ENCODE measurements around the gene DRP2.

DNA sequence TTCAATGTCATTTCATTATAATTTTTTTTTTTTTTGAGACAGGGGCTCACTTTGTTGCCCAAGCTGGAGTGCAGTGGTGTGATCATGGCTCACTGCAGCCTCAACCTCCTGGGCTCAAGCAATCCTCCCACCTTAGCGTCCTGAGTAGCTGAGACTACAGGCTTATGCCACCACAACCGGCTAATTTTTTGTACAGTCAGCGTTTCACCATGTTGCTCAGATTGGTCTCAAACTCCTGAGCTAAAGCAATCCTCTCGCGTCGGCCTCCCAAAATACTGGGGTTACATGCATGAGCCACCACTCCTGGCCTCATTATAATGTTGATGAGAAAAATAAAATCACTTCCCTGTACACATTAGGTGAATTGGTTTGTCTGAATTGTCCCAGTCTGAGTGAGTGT, 54.6 kb downstream of the DRP2 start:
- no peak for TF ChIP-seq ZFP90 (CRISPR knock-in tag; IDR thresholded peaks at IDR 0.05; ENCODE audit: borderline replicate concordance)
- TF ChIP-seq XRCC5 (optimal IDR thresholded peaks at IDR 0.05; ENCODE audit: low read length): no peak
- no peak for TF ChIP-seq CREB1 (IDR thresholded peaks at IDR 0.05)
- no peak for TF ChIP-seq CREB1 (CRISPR knock-in tag; IDR thresholded peaks at IDR 0.05)
- TF ChIP-seq, protein P1, sequence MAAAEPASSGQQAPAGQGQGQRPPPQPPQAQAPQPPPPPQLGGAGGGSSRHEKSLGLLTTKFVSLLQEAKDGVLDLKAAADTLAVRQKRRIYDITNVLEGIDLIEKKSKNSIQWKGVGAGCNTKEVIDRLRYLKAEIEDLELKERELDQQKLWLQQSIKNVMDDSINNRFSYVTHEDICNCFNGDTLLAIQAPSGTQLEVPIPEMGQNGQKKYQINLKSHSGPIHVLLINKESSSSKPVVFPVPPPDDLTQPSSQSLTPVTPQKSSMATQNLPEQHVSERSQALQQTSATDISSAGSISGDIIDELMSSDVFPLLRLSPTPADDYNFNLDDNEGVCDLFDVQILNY (CRISPR knock-in tag; conservative IDR thresholded peaks at IDR 0.05): no peak
